ENCODE data around the gene SLC29A4. TPM values are rescaled to one million over a fixed set of nuclear protein-coding genes. Genes with fewer than 3 reads are reported as not detected.

SLC29A4 gene
- total and polyA plus RNA-seq, 4 donors, result 1.7 to 13.9 (median 3.9) TPM

DNA sequence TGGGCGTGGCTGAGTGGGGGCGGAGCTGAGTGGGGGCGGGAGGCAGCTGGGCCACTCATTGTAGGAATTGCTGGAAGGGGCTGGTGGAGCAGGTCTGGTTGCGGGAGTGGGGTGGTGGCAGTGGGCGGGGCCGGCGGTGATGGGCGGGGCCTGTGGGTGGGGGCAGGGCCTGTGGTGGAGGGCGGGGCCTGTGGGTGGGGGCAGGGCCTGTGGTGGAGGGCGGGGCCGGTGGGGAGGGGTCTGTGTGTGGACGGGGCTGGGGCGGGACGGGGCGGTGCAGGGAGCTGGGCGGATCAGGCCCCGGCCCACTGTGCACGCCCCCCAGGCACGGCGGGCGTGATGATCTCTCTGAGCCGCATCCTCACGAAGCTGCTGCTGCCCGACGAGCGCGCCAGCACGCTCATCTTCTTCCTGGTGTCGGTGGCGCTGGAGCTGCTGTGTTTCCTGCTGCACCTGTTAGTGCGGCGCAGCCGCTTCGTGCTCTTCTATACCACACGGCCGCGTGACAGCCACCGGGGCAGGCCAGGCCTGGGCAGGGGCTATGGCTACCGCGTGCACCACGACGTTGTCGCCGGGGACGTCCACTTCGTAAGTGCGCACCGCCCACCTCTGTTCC is 14.0 kb downstream of the SLC29A4 start:
- Histone ChIP-seq H3K36me3 (ENCODE audit: control insufficient read depth in 4 of 4, insufficient read depth in 3 of 4, low read depth in 1 of 4, low read length in 3 of 4) (no peaks in the 10 kb centered on the region), H3K4me3 (ENCODE audit: low read depth in 1 of 3, low read length in 3 of 3) (no peak overlapping the region), H3K9ac (ENCODE audit: low read depth in 1 of 2, low read length in 2 of 2) (no peak overlapping the region), H3K9me3 (ENCODE audit: control insufficient read depth in 4 of 4, low read length in 3 of 4) (no peaks in the 10 kb centered on the region), H3K27me3 (ENCODE audit: control insufficient read depth in 4 of 4, insufficient read depth in 4 of 4, low read length in 3 of 4) (no peaks in the 10 kb centered on the region), H3K4me1 (ENCODE audit: control insufficient read depth in 4 of 4, insufficient read depth in 4 of 4, low read length in 3 of 4) (no peaks in the 10 kb centered on the region), H3K27ac (ENCODE audit: low read depth in 1 of 2, low read length in 2 of 2) (no peak overlapping the region)
- peak; percentile 69 for DNase-seq (ENCODE audit: low spot score)
- TF ChIP-seq FOXA2 (IDR thresholded peaks at IDR 0.05), result no peak
- no peak for TF ChIP-seq HNF4A (conservative IDR thresholded peaks at IDR 0.05)
- TF ChIP-seq, protein P1, sequence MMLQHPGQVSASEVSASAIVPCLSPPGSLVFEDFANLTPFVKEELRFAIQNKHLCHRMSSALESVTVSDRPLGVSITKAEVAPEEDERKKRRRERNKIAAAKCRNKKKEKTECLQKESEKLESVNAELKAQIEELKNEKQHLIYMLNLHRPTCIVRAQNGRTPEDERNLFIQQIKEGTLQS (IDR thresholded peaks at IDR 0.05), result no peak
- TF ChIP-seq, protein P2, sequence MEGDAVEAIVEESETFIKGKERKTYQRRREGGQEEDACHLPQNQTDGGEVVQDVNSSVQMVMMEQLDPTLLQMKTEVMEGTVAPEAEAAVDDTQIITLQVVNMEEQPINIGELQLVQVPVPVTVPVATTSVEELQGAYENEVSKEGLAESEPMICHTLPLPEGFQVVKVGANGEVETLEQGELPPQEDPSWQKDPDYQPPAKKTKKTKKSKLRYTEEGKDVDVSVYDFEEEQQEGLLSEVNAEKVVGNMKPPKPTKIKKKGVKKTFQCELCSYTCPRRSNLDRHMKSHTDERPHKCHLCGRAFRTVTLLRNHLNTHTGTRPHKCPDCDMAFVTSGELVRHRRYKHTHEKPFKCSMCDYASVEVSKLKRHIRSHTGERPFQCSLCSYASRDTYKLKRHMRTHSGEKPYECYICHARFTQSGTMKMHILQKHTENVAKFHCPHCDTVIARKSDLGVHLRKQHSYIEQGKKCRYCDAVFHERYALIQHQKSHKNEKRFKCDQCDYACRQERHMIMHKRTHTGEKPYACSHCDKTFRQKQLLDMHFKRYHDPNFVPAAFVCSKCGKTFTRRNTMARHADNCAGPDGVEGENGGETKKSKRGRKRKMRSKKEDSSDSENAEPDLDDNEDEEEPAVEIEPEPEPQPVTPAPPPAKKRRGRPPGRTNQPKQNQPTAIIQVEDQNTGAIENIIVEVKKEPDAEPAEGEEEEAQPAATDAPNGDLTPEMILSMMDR (IDR thresholded peaks at IDR 0.05; ENCODE audit: low read depth, low read length, missing input control), result no peak
- no peak for TF ChIP-seq JUND (IDR thresholded peaks at IDR 0.05)
- TF ChIP-seq RAD21 (IDR thresholded peaks at IDR 0.05), result no peak
- no peak for TF ChIP-seq SP1 (IDR thresholded peaks at IDR 0.05)
- TF ChIP-seq TAF1 (conservative IDR thresholded peaks at IDR 0.05), result no peak
- TF ChIP-seq FOXA1 (IDR thresholded peaks at IDR 0.05), result no peak
- no peak for TF ChIP-seq NR2F2 (IDR thresholded peaks at IDR 0.05)
- no peak for TF ChIP-seq YY1 (IDR thresholded peaks at IDR 0.05)
- TF ChIP-seq, protein P3, sequence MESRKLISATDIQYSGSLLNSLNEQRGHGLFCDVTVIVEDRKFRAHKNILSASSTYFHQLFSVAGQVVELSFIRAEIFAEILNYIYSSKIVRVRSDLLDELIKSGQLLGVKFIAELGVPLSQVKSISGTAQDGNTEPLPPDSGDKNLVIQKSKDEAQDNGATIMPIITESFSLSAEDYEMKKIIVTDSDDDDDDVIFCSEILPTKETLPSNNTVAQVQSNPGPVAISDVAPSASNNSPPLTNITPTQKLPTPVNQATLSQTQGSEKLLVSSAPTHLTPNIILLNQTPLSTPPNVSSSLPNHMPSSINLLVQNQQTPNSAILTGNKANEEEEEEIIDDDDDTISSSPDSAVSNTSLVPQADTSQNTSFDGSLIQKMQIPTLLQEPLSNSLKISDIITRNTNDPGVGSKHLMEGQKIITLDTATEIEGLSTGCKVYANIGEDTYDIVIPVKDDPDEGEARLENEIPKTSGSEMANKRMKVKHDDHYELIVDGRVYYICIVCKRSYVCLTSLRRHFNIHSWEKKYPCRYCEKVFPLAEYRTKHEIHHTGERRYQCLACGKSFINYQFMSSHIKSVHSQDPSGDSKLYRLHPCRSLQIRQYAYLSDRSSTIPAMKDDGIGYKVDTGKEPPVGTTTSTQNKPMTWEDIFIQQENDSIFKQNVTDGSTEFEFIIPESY (IDR thresholded peaks at IDR 0.05), result no peak
- WGBS, result 63% methylated on average over 48 of the region's 48 CpGs

DNA sequence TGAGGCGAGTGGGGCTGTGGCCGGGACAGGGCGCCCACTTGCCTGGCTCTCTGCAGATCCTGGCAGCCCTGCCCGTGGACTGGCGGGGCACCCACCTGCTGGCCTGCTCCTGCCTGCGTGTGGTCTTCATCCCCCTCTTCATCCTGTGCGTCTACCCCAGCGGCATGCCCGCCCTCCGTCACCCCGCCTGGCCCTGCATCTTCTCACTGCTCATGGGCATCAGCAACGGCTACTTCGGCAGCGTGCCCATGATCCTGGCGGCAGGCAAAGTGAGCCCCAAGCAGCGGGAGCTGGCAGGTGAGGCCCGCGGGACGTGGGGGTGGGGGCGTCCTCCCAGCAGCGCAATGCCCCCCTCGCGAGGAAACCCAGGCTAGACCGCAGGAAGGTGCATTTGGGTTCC is 17.6 kb downstream of the SLC29A4 start:
- H3K9ac ChIP-seq (ENCODE audit: low read depth in 1 of 2, low read length in 2 of 2), result no peak overlapping the region
- no peaks in the 10 kb centered on the region for H3K9me3 ChIP-seq (ENCODE audit: control insufficient read depth in 4 of 4, low read length in 3 of 4)
- H3K4me1 ChIP-seq (ENCODE audit: control insufficient read depth in 4 of 4, insufficient read depth in 4 of 4, low read length in 3 of 4), result no peaks in the 10 kb centered on the region
- DNase-seq (ENCODE audit: low spot score), result no peak
- WGBS, result 93% methylated on average over 24 of the region's 24 CpGs
- TF ChIP-seq JUND (IDR thresholded peaks at IDR 0.05) (no peak), YY1 (IDR thresholded peaks at IDR 0.05) (no peak), GABPA (IDR thresholded peaks at IDR 0.05 in 1 of 2, conservative IDR thresholded peaks at IDR 0.05 in 1 of 2) (no peak), HNF4G (IDR thresholded peaks at IDR 0.05) (no peak), RAD21 (IDR thresholded peaks at IDR 0.05) (no peak), RXRA (IDR thresholded peaks at IDR 0.05) (no peak), EGR1 (IDR thresholded peaks at IDR 0.05; ENCODE audit: low read depth in 2 of 2) (no peak), FOXA2 (IDR thresholded peaks at IDR 0.05) (no peak), FOXA1 (IDR thresholded peaks at IDR 0.05) (no peak), HNF4A (conservative IDR thresholded peaks at IDR 0.05) (no peak), TAF1 (conservative IDR thresholded peaks at IDR 0.05) (no peak), NR2F2 (IDR thresholded peaks at IDR 0.05) (no peak)
- TF ChIP-seq, protein P4, sequence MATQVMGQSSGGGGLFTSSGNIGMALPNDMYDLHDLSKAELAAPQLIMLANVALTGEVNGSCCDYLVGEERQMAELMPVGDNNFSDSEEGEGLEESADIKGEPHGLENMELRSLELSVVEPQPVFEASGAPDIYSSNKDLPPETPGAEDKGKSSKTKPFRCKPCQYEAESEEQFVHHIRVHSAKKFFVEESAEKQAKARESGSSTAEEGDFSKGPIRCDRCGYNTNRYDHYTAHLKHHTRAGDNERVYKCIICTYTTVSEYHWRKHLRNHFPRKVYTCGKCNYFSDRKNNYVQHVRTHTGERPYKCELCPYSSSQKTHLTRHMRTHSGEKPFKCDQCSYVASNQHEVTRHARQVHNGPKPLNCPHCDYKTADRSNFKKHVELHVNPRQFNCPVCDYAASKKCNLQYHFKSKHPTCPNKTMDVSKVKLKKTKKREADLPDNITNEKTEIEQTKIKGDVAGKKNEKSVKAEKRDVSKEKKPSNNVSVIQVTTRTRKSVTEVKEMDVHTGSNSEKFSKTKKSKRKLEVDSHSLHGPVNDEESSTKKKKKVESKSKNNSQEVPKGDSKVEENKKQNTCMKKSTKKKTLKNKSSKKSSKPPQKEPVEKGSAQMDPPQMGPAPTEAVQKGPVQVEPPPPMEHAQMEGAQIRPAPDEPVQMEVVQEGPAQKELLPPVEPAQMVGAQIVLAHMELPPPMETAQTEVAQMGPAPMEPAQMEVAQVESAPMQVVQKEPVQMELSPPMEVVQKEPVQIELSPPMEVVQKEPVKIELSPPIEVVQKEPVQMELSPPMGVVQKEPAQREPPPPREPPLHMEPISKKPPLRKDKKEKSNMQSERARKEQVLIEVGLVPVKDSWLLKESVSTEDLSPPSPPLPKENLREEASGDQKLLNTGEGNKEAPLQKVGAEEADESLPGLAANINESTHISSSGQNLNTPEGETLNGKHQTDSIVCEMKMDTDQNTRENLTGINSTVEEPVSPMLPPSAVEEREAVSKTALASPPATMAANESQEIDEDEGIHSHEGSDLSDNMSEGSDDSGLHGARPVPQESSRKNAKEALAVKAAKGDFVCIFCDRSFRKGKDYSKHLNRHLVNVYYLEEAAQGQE (IDR thresholded peaks at IDR 0.05), result no peak
- TF ChIP-seq, protein P5, sequence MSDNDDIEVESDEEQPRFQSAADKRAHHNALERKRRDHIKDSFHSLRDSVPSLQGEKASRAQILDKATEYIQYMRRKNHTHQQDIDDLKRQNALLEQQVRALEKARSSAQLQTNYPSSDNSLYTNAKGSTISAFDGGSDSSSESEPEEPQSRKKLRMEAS (IDR thresholded peaks at IDR 0.05), result no peak
- TF ChIP-seq, protein P1 (IDR thresholded peaks at IDR 0.05), result no peak
- TF ChIP-seq, protein P3 (IDR thresholded peaks at IDR 0.05), result no peak
- TF ChIP-seq, protein P2 (IDR thresholded peaks at IDR 0.05; ENCODE audit: low read depth, low read length, missing input control), result no peak
- no peak overlapping the region for H3K4me3 ChIP-seq (ENCODE audit: low read depth in 1 of 3, low read length in 3 of 3)
- H3K27me3 ChIP-seq (ENCODE audit: control insufficient read depth in 4 of 4, insufficient read depth in 4 of 4, low read length in 3 of 4), result no peaks in the 10 kb centered on the region
- H3K27ac ChIP-seq (ENCODE audit: low read depth in 1 of 2, low read length in 2 of 2), result no peak overlapping the region
- no peaks in the 10 kb centered on the region for H3K36me3 ChIP-seq (ENCODE audit: control insufficient read depth in 4 of 4, insufficient read depth in 3 of 4, low read depth in 1 of 4, low read length in 3 of 4)
